ENCODE results near the gene ADCYAP1R1. TPM values are rescaled to one million over a fixed set of nuclear protein-coding genes. Genes with fewer than 3 reads are reported as not detected.

Gene ADCYAP1R1
- total RNA-seq, 1 donor from 2014 or later, result 0.48 TPM

- DNase-seq (ENCODE audit: low spot score), result no peak
Observed at GRCh38 chr7:31105256-31105950, 53.3 kb downstream of the ADCYAP1R1 start.

GRCh38 chr7:31106303-31107105 is 54.4 kb downstream of the ADCYAP1R1 start:
- no peak for DNase-seq (ENCODE audit: low spot score)

GRCh38 chr7:31107106-31108090 is 55.3 kb downstream of the ADCYAP1R1 start:
- no peak for DNase-seq (ENCODE audit: low spot score)

- DNase-seq (ENCODE audit: low spot score), result no peak
Observed at GRCh38 chr7:31108097-31108657, 56.1 kb downstream of the ADCYAP1R1 start.

- DNase-seq (ENCODE audit: low spot score), result no peak
Observed at GRCh38 chr7:31109751-31110150, 57.6 kb downstream of the ADCYAP1R1 start.

GRCh38 chr7:31110331-31111108 is 58.4 kb downstream of the ADCYAP1R1 start:
- DNase-seq (ENCODE audit: low spot score), result no peak

GRCh38 chr7:31111109-31111451 is 59.0 kb downstream of the ADCYAP1R1 start:
- no peak for DNase-seq (ENCODE audit: low spot score)

- no peak for DNase-seq (ENCODE audit: low spot score)
Observed at GRCh38 chr7:31113660-31114059, 61.6 kb downstream of the ADCYAP1R1 start.

GRCh38 chr7:31114593-31115343 is 62.7 kb downstream of the ADCYAP1R1 start:
- peak; percentile 47 for DNase-seq (ENCODE audit: low spot score)

GRCh38 chr7:31116615-31117014 is 64.5 kb downstream of the ADCYAP1R1 start:
- no peak for DNase-seq (ENCODE audit: low spot score)

- DNase-seq (ENCODE audit: low spot score), result no peak
Observed at GRCh38 chr7:31119249-31119648, 67.1 kb downstream of the ADCYAP1R1 start.

GRCh38 chr7:31120800-31121513 is 68.8 kb downstream of the ADCYAP1R1 start:
- DNase-seq (ENCODE audit: low spot score), result no peak

- DNase-seq (ENCODE audit: low spot score), result no peak
Observed at GRCh38 chr7:31121601-31122000, 69.5 kb downstream of the ADCYAP1R1 start.

GRCh38 chr7:31122649-31123058 is 70.5 kb downstream of the ADCYAP1R1 start:
- peak; percentile 92 for DNase-seq (ENCODE audit: low spot score)

- no peak for DNase-seq (ENCODE audit: low spot score)
Observed at GRCh38 chr7:31123321-31123720, 71.2 kb downstream of the ADCYAP1R1 start.

- no peak for DNase-seq (ENCODE audit: low spot score)
Observed at GRCh38 chr7:31123726-31124125, 71.6 kb downstream of the ADCYAP1R1 start.

- no peak for DNase-seq (ENCODE audit: low spot score)
Observed at GRCh38 chr7:31125171-31125570, 73.1 kb downstream of the ADCYAP1R1 start.

GRCh38 chr7:31126976-31127375 is 74.9 kb downstream of the ADCYAP1R1 start:
- DNase-seq (ENCODE audit: low spot score), result peak; percentile 26

- no peak for DNase-seq (ENCODE audit: low spot score)
Observed at GRCh38 chr7:31129067-31129466, 77.0 kb downstream of the ADCYAP1R1 start.

Measured in umbilical cord (tissue), 2 donors.